Epithelial cell of proximal tubule (primary cell): ENCODE results near the gene TFPI. TPM values are rescaled to one million over a fixed set of nuclear protein-coding genes. Genes with fewer than 3 reads are reported as not detected.

Experiments
- DNase-seq: peaks from one replicate; pipeline ENCODE4 v3.0.0-alpha.2; 2011; ENCODE audit warnings: low read depth
- H3K4me3 ChIP-seq: 2 replicates; pipeline ENCODE4 v1.5.1; 2011; ENCODE audit warnings: low read depth, mild to moderate bottlenecking, low read length
- total RNA-seq: library from RNA; depleted of rRNA; stranded (reverse); fragments of >200 nt; gene quantifications from 2 replicates; pipeline ENCODE4 v1.2.3, GENCODE V29; 2015
- TF ChIP-seq, protein P1 (sequence below): conservative IDR thresholded peaks from 2 replicates; pipeline ENCODE4 v1.5.1; 2012; ENCODE audit warnings: low read depth, mild to moderate bottlenecking, low read length

TFPI gene
- total RNA-seq, 1 donor from 2014 or later: 99.7 TPM

DNA sequence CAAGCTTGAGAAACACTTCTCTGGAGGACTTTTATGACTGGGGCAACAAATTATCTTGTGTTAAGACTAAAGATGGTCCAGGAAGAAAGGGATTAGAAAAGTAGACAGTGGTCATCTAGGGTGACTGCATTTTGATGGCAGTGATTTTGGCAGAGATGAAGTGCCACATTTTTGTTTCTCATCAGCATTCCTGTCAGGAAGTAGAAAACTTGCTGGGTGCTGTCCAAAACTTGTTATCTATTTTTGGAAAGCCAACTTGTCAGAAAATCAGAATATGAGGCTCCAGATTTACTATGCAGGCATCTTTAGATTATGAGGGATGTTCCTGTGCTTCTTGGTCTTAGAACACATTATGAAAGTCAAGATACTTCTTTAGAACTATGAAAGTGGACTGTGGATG, 77.2 kb downstream of the TFPI start:
- no peak for DNase-seq
- TF ChIP-seq, protein P1, sequence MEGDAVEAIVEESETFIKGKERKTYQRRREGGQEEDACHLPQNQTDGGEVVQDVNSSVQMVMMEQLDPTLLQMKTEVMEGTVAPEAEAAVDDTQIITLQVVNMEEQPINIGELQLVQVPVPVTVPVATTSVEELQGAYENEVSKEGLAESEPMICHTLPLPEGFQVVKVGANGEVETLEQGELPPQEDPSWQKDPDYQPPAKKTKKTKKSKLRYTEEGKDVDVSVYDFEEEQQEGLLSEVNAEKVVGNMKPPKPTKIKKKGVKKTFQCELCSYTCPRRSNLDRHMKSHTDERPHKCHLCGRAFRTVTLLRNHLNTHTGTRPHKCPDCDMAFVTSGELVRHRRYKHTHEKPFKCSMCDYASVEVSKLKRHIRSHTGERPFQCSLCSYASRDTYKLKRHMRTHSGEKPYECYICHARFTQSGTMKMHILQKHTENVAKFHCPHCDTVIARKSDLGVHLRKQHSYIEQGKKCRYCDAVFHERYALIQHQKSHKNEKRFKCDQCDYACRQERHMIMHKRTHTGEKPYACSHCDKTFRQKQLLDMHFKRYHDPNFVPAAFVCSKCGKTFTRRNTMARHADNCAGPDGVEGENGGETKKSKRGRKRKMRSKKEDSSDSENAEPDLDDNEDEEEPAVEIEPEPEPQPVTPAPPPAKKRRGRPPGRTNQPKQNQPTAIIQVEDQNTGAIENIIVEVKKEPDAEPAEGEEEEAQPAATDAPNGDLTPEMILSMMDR: no peak
- H3K4me3 ChIP-seq: no peak overlapping the region

DNA sequence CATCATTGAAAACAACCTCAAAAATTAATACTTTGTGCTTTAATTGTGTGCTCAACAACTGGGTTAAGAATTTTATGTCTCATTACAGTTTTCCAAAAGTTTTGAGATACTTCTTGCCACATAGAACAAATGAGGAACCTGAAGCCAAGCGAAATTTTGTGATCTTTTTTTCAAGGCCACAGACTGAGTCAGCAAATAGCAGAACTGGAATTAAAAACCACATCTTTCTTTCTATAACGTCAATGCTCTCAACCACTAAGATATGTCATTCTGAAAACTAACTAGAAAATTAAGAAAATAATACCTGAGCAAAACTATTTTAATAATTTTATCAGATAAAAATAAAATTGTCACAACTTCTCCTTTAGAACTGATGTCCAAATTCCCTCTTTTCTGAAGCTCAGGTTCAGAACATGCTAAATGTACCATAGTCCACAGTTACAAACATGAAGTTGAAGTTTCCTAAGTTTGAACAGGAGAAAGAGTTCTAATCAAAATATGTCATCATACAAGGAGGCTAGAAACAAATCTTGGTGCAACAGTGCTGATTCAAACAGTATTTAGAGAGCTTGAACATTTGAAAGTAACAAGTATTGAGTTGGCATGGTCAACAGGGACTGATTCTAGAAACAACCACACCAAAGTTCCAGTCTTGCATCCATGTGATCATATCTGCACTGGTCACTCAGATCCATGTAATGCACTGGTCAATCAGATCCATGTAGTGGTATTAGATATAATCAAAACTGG, 78.6 kb downstream of the TFPI start:
- DNase-seq: no peak
- TF ChIP-seq, protein P1: no peak

DNA sequence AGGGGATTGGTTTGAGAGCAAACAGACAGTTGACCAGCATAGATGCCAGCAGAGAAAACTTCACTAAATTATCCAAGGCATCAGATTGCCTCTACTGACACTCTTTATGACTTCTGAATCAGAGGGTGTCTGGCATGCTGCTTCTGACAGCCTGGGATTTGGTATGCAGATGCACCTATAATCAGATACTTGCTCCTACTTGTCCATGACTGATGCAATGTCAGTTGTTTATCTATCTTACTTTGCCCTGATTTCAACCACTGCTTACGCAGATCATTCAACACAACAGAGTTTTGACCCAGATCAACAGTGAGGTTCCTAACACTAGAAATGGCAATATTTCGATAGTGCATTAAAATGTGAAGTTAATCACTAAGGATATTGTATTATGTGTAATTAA, 83.5 kb downstream of the TFPI start:
- no peak overlapping the region for H3K4me3 ChIP-seq
- DNase-seq: no peak
- TF ChIP-seq, protein P1: no peak

More for the DNA sequence above, 78.6 kb downstream of the TFPI start:
- no peak overlapping the region for H3K4me3 ChIP-seq

DNA sequence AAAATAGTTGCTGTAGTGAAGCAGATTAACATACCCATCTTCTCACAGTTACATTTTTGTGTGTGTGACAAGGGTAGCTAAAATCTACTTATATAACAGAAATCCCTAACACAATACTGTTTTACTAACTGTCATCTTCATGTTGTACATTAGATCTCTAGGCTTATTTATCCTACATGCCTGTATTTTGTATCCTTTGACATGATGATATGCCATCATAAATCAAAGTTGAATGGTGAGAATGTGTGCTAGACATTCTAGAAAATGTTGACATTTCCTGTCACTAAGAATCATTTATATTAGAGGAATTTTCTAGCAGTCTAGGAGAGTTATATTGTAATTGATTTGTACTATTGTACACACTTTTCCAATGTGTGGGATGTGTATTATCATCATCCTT, 84.7 kb downstream of the TFPI start:
- TF ChIP-seq, protein P1: no peak

DNA sequence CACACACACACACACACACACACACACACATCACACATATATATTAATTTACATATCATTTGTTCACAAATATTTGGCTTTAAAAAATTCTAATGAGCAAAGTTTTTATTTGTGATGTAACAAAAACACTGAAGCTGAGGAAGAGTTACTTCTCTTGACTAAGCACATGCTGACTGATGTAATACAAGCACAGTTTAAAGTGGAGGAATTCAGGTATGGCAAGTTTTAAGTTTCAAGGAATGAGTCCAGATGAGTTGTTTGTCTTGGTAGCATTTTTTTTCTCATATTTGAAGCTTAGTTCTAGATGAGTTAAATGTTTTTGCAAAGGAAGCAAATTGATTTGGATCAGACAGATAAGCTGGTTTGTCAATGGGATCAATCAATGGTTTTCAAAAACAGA, 86.0 kb downstream of the TFPI start:
- H3K4me3 ChIP-seq: no peak overlapping the region
- no peak for DNase-seq
- TF ChIP-seq, protein P1: no peak

More for the DNA sequence above, 84.7 kb downstream of the TFPI start:
- no peak for DNase-seq
- H3K4me3 ChIP-seq: no peak overlapping the region

DNA sequence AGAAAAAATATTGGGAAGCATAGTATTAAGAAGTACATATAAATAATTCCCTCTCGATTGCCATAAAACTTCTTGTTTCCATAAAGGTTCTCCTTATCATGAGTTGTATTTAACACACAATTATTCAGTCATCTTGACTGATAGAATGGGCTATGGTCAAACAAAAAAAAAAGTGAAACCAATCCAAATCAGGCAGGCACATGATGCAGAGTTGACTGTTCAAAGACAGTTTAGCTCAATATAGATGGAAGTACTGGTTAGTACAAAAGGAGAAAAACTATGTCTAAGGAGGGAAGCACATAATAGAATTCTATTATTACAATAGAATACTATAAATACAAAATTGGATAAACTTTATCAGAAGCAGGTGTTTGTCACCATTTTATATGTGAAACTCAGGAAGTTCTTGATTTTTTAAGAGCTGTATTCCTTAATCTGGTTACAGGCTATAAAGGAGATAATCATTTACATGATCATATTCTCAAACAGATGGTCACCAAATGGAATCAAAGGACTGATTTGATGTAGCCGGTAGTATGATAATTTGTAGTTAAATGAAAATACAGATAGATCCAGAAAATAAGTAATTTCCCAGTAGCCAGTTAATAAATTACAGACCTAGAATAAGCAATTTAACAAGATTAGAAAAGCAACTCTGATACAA, 88.0 kb downstream of the TFPI start:
- H3K4me3 ChIP-seq: no peak overlapping the region
- TF ChIP-seq, protein P1: no peak
- no peak for DNase-seq
